GM19328 (cell line): ENCODE measurements around the gene THEM4.
A peak's percentile ranks its signal among the peaks of the same experiment; 100 is the strongest.

Source experiments
- ATAC-seq: cut with Tn5 transposase; IDR thresholded peaks from one replicate; pipeline ENCODE4 v1.9.1; 2021; ENCODE audit warnings: mild to moderate bottlenecking, moderate library complexity; ENCODE audit not compliant: unreplicated experiment

The THEM4 gene

DNA sequence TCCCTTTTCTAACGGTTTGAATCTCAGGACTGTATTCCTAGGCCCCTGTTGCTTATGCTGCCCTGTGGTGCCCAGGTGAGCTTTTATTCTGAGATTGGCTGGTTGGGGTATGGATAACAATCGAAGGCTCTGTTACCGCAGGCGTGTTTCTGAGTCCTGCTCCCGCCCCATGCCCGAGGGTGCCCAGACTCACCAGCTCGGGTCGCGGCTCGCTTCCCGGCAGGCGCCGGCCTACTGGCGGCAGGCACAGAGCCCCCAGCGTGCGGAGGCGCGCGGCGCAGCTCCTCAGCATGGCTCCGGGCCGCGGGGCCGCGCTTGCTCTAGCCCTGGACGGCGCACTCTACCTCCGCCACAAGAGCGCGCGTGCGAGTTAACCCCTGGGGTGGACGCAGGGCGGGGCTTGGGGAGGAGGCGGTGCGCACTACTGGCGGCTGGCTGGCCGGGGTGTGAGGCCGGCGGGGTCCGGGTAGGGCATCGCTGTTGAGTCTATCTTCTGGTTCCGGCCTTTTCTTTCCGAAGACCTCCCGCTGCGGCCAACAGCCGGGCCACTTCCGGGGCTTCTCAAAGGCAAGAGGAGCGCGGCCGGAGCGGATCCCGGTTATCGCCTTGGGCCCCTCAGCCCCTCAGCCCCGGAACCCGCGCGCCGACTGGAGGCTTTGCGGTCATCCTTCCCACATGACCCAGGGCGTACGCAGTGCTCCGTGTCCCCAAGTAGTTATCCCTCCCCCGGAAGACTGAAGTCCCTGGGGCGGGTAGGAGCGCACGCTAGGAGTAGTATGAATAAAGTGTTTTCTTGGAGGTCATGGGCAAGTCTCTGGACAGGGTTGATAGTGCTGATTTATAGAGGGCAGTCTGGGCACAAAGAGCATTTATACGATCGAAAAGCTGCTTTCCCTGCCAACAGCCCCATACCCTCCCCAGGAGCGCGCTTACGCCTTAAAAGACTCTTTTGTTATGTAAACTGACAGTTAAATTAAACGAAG, at the start of gene THEM4:
Gene THEM4 (minus strand): TSS at position 345 of the 983 bp plus-strand sequence. CDS start 53 bp downstream, at position 292.
- ATAC-seq: peak; percentile 98

DNA sequence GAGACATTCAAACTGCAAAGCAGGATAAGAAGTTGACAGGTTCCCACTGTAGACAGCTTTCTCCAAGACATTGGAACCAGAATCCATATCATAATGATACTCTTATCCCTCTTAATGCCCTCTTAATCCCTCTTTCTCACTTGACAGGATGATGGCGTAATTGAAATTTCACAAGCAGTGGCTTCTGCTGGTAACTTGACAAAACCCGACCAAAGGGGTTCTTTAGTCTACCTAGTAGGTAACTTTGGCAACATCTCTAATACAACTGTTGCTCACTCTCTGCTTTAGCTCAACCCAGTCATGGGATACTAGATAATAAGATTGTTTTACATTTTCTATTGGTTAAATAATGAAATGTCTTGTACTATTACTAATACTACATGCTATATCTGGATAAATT, 49.6 kb upstream of the THEM4 start:
- ATAC-seq: no peak

DNA sequence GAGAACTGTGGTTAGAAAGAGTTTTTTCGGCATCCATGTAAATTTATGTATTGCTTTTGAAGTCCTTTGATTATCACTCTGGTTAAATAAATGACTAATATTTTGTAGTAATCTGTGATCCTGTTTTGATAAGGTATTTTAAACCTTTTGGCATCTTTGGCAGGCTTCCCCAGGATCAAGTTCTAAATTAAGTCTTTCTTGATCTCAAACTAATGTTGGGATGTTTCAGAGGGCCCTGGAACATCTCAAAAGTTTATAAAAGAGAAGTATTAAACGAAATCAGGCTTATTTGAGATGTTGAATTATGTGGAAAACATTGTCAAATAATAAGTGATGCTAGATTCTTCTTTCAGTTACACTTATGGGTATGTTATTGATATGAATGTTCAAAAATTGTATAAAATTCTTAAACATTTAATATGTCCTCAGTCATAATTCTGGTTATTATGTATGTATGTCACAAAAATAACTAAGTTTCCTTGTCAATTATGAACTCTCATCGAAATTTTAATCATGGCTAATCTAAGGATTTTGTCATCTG, 47.7 kb upstream of the THEM4 start:
- no peak for ATAC-seq

DNA sequence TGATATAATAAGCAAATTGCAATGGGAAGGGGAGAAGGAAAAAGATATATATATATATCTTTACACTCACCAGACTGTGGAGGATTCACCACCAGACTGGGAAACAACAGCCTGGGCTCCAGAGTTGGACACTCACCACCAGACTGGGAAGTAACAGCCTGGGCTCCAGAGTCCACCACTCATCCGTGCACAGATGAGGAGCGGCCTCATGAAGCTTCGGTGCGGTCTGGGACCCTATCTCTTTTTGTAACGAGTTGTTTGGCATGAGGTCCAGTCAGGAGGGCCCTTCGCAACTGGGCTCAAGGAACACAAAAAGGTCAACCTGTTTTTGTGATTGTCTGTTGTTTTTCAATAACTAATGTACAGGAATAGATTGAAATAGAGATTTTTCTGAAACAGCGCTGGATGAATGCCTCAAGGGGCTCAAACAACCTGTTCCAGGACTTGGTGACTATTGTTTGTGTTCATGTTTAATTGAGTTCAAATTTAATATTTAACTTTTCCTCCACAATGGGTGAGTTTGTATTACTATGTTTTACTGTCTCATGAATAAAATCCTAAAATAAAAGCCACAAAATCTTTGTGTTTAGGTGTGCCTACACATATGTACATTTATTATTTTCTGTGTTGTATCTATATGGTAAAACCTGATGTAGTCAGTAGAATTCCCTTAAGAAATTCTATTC, 44.2 kb upstream of the THEM4 start:
- no peak for ATAC-seq

DNA sequence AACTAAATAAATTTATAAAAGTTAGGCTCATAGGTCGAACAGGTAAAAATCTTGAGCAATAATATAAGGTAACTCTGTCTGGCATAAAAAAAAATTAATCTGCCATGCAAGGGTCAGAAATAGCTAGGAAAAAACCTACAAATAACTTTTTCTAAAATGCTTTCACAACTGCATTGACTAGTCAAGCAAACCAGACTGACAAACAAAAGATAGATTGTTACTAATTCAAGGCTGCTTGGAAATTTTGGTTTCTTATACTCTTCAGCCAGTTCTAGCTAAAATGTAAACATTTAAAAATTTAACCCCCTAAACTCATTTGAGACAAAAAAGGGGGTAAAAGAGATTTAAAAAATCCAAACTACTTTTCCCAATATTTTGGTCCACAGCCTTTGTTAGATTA, 43.5 kb upstream of the THEM4 start:
- ATAC-seq: no peak

DNA sequence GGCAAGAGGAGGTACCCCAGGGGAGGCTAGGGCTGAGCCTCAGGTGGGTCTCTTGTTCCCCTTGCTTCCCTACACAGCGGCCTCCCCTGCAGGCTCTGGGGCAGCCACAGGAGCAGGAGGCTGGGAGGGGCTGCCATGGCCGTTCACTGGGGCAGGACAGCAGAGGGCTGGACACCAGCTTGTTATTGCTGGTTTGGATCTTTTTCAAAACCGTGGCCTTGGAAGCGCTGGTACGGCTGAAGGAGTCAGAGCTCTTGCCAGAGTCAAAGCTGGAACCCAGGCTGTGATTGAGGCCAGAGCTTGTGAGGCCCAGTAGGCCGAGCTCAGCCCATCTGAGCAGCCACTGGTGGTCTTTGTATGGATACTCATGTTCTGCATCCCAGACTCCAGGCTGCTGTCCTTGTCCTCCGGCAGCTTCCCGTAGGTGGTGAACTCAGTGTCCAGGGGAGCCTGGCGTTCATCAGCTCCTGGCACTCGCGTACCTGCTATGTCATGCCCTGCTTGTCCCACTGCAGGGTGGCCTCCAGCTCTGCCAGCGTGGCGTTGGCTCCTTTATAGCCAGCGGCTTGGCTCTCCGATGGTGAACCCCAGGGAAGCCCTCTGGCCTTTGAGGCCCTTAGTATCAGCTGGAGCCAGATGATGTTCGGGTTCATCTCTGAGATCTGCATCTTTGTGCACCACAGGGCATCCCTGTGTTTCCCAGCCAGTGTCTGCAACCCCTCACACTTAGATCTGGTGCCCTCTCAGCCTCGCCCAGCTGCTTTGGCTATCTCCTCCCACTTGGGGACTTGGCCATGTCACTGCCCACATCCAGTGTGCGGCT, 40.3 kb upstream of the THEM4 start:
- no peak for ATAC-seq

DNA sequence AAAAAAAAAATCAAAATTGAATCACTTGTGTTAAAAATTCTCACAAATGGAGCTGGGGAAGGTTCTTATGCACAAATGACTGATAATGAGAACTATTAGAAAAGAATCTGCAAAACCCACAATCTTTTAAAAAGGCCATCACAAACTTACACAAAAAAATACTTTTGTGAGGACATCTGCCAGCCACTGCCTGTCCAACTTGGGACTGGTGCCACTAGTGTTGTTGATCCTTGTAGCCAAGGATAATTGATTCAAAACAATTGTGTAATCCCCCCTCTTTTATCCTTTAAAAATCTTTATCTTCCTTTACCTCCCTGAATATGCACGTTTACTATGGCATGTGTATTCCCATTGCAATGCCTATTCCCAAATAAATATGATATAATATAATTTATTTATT, 39.2 kb upstream of the THEM4 start:
- no peak for ATAC-seq

DNA sequence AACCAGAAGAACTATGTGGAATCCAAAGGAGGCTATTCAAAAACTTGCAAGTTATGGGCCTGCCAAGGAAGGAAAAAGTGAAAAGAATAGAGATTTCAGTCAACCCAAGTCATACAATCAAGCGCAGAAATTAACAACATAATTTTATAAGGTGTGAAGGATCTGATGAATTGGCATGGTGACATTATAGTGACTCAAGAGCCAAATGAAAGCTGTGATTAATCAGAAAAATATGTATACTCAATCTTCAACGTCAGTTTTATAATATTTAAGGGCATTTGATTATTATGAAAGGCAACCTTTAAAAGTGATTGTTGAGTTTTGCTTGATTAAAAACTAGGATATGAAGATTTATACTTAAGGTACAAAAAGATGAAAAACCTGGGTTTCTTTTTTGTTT, 37.8 kb upstream of the THEM4 start:
- no peak for ATAC-seq

DNA sequence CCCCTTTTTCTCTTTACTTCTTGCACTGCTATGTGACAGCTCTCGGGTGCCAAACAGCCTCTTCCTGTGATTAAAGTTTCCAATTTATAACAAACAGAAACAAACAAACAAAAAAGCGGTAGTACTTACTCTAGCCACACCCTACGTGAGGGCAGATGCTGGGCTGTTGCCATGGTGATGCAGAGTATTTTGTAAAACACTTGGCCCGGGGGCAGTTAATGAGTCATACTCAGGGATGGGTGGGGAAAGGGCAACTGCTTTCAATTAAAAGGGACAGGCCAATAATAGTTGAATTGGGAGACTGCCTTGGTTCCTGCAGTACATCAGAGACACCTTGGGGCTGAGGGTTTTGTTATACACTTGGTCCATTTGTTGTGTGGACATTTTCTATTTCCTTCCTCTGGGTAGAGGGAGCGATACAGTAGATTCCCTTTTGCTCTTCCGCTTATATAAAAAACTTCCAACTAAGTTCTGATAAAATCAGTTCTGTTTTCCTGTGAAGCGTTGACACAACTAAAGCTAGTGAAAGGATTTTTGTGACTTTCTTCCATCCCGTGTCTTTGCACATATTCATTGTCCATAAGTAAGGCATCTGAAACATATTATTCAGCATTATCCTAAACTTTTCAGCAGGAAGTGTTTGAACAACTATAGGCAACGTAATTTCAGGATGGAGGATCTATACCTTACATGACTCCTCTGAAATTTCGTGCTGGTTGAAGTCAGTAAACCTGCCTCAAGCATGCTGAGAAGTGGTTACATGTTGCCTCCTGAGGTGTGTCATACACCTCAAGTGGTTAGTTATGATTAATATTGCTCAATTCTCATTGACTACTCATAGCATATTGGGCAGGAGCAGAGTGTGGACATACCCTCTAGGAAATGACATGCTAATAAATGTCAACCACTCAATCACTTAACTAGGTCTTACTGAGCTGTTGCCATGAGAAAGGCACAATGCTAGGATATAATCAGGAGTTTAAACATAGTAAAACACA, 36.7 kb upstream of the THEM4 start:
- ATAC-seq: no peak

DNA sequence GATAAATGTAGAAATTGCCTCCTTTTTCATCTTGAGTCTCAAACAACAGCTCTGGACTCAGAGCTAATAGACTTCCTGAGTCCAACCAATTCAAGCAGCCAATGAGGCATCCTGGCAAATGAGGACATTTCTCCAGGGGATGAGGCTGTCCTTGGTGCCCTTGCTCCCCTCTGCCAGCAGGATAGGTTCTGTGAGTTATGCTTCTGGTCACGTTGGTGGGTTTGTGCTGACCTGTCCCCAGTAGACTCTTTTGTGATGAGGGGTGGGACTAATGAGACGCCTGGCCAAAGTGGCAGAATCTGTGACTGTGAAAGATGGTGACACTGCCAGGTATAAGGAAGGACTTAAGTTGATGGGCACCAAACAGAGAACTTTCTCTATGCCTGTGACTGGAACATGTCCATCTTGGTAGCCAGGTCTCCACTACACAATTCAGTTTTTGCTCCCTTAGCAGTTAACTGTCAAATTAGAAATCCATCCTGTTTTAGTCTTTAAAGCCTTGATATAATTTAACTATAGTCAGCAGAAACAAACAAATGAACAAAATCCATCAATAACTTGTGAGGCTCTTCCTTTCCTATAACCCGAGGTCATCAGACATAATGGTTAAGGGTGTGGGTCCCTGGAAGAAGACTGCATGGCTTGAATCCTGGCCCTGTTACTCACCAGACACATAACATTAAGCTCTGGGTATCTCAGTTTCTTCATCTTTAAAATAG, 35.7 kb upstream of the THEM4 start:
- ATAC-seq: no peak

DNA sequence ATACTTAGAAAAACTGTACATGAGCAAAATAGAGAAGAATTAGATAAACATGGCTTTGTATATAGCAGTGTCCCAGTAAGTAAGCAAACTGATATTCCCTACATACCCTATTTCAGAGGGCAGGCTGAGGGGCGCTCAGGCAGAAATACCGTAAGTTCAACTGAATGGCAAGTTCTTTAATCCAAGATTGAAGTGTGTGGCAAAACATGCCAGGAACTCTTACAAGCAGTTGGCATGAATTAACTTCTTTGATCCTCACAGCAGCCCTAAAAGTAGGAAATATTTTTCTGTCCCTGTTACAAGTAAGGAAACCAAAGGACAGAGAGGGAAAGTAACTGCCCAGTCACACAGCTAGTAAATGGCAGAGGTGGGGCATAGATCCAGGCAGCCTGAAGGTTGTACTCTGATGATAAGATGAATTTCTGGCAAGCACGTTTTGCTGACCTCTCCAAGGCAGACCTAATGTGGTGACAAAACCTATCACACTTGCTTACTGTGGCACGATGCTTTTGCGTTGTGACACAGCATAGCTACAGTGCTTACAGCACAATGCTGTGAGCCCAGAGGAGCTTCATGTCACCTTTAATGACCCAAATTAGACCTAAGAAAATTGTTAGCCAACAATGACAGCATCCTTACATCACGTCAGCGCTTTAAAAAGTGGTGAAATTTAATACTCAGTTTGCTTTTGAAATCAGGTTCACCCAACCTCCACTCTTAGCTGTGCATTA, 35.0 kb upstream of the THEM4 start:
- ATAC-seq: no peak

DNA sequence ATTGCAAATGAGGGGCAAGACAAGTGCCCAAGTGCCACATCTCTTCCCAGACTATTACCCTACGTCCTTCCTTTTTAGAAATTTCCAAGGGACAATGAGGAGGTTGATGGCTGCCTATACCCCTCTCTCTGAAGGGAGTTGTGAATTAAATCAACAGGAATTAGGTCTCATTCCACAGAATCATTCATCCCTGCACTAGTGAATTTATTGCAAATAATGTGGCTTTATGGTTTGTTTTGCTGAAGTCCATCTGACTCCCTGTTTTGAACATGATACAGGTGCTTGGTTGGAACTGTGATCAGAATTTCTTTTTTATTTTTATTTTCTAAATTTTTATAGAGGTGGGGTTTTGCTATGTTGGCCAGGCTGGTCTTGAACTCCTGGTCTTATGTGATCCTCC, 34.3 kb upstream of the THEM4 start:
- ATAC-seq: no peak

DNA sequence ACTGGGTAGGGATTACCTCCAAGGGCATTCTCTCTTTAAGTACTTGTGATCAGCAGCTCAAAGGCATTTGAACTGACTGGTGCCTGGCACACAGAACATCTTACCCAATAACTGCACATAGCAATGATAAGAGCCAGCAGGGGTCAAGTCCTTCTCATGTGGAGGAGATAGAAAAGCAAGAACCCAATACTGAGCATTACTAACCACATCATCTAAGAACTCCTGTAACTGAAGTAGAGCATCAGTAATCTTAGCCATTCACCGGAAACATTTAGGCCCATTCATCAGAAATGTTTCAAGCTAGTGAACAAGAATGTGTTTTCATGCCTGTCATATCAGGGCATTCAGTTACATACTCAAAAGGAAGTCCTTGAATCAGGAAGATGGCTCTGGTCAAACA, 33.6 kb upstream of the THEM4 start:
- no peak for ATAC-seq

DNA sequence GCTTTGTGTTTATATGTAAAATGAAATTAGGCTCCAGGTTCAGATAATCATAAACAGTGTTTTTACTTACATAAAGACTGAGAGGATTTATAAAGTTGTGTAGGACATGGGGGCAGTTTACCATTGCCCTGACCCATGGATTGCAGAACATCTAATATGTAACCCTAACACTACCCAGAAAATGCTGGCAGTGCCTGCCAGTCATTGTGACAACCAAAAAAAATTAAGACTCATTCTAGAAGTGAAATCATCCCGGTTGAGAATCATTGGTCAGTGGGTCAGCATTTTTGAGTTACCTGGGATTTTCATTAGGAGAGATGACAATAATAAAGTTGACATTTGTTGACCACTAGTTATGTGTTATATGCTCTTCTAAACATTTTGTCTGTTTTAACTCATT, 31.2 kb upstream of the THEM4 start:
- ATAC-seq: no peak

DNA sequence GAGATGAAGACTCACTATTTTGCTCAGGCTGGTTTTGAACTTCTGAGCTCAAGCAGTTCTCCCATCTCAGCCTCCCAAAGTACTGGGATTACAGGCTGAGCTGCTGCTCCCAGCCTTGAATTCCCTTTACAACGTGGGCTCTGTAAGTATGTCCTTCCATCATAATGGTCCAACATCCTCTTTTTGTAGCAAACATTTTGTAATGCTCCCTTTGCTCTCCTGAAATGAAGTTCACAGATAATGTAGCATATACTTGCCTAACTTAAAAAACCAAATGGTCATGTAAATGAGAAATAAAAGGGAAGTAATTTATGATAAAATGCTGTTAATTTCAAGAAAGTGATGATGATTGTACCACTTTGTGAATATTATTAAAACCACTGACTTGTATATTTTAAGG, 30.5 kb upstream of the THEM4 start:
- ATAC-seq: no peak

DNA sequence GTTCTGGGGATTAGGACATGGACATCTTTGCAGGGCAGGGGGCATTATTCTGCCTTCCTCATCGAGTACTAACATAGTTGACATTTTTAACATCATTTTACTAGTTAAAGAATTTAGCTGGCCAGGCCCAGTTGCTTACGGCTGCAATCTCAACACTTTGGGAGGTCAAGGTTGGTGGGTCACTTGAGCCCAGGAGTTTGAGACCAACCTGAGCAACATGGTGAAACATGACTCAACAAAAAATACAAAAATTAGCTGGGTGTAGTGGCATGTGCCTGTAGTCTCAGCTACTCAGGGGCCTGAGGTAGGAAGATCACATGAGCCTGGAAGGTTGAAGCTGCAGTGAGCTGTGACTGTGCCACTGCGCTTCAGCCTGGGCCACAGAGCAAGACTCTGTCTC, 29.8 kb upstream of the THEM4 start:
- no peak for ATAC-seq

DNA sequence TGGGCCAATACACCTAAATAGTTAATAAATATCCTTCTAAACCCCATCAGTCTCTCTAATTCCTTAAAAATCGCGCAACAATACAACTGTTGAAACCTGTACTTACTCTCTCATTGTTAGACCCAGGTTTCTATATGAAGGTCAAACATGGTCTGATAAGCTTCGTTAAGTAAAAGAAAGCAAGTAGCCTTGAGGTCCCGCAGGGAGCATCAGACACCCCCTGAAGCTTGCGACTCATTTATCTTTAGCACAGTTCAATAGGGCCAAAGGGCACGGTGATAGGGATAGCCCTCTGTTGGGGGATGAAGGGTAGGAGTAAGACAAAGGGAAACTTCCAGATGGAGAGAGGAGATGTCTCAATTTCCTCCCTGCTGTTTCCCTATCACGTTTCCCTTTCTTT, 27.3 kb upstream of the THEM4 start:
- no peak for ATAC-seq

DNA sequence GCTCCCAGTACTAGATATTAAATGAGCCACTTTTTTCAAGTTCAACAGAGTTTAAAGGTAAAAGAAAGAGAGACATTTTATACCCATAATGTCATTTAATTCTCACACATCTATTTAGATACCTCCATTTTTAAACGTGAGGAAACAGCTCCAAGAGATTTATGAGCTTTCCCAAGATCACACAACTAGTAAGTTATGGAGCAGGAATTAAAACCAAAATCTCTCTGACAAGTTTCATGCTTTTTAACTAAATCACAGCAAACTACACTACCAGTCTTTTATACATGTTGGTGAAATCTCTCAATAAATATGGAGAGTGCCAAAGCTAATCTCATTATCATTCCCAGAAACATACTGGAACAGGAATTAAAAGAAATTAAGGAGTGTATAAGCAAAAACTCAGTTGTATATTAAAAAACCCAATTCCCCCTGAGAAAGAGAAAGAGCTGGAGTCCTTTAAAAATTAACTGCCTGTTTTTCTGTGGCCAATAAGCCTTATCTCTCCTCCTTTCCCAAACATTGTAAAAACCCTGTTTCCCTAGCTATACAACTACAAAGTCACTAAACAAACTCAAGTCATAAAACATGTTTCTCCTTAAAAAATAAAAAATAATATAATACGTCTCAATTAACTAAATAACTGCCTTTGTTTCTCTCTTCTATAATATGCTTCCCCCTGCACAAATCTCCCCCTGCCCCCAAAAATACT, 26.7 kb upstream of the THEM4 start:
- ATAC-seq: no peak
